Measurements from ENCODE around the gene RNF144B. TPM values are rescaled to one million over a fixed set of nuclear protein-coding genes. Genes with fewer than 3 reads are reported as not detected.

The RNF144B gene
- total and polyA plus RNA-seq, 2 of the 13 experiments (the other 11 are each of a cell fraction or from before 2014, with no cell fraction given): 1.8 to 4.3 TPM

DNA sequence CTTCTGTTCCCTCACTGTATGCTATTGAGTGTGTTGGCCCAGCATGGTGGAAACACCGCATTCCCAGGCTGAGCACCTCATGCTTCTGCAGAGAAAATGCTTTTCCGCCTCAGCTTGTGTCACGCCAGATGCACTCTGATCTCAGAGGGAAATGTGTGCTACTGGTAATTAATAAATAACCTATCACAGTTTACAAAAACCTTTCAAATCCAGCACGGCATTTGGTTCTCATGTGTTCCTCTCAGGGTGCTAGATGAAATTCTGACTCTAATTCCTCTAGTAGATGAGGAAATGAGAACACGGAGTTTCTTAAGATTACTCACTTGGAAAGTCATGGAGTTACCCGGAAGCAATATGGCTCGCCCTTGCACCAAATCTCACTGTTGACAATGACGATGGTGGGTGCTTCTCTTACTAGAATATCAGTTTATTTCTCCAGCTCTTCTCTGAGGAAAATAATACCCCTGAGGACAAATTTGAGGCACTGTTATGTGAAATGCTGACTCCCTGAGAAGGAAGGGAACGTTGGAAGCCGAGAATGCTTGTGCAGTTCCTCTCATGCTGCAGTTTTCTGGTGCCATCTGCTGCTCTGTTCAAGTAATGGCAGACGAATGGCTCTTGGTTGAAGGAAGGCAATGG, 116.6 kb downstream of the RNF144B start (continued):
- TF ChIP-seq, protein P1, sequence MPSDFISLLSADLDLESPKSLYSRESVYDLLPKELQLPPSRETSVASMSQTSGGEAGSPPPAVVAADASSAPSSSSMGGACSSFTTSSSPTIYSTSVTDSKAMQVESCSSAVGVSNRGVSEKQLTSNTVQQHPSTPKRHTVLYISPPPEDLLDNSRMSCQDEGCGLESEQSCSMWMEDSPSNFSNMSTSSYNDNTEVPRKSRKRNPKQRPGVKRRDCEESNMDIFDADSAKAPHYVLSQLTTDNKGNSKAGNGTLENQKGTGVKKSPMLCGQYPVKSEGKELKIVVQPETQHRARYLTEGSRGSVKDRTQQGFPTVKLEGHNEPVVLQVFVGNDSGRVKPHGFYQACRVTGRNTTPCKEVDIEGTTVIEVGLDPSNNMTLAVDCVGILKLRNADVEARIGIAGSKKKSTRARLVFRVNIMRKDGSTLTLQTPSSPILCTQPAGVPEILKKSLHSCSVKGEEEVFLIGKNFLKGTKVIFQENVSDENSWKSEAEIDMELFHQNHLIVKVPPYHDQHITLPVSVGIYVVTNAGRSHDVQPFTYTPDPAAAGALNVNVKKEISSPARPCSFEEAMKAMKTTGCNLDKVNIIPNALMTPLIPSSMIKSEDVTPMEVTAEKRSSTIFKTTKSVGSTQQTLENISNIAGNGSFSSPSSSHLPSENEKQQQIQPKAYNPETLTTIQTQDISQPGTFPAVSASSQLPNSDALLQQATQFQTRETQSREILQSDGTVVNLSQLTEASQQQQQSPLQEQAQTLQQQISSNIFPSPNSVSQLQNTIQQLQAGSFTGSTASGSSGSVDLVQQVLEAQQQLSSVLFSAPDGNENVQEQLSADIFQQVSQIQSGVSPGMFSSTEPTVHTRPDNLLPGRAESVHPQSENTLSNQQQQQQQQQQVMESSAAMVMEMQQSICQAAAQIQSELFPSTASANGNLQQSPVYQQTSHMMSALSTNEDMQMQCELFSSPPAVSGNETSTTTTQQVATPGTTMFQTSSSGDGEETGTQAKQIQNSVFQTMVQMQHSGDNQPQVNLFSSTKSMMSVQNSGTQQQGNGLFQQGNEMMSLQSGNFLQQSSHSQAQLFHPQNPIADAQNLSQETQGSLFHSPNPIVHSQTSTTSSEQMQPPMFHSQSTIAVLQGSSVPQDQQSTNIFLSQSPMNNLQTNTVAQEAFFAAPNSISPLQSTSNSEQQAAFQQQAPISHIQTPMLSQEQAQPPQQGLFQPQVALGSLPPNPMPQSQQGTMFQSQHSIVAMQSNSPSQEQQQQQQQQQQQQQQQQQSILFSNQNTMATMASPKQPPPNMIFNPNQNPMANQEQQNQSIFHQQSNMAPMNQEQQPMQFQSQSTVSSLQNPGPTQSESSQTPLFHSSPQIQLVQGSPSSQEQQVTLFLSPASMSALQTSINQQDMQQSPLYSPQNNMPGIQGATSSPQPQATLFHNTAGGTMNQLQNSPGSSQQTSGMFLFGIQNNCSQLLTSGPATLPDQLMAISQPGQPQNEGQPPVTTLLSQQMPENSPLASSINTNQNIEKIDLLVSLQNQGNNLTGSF (CRISPR knock-in tag; IDR thresholded peaks at IDR 0.05): no peak
- TF ChIP-seq ZNF639 (CRISPR knock-in tag; conservative IDR thresholded peaks at IDR 0.05) (no peak), ZMYM4 (CRISPR knock-in tag; IDR thresholded peaks at IDR 0.05) (peak; percentile 52), ZNF83 (CRISPR knock-in tag; IDR thresholded peaks at IDR 0.05; ENCODE audit: borderline replicate concordance) (no peak), DPF2 (CRISPR knock-in tag; IDR thresholded peaks at IDR 0.05; ENCODE audit: borderline replicate concordance, low read depth) (no peak), ZBTB42 (CRISPR knock-in tag; IDR thresholded peaks at IDR 0.05) (no peak), AGO2 (optimal IDR thresholded peaks at IDR 0.05; ENCODE audit: low read depth, low read length) (no peak), ZNF318 (CRISPR knock-in tag; IDR thresholded peaks at IDR 0.05) (no peak), ZNF607 (CRISPR knock-in tag; IDR thresholded peaks at IDR 0.05; ENCODE audit: borderline replicate concordance) (no peak), ATAD3A (CRISPR knock-in tag; IDR thresholded peaks at IDR 0.05) (no peak), HIVEP1 (CRISPR knock-in tag; IDR thresholded peaks at IDR 0.05) (no peak), FLYWCH1 (CRISPR knock-in tag; IDR thresholded peaks at IDR 0.05) (no peak)
- TF ChIP-seq, protein P2, sequence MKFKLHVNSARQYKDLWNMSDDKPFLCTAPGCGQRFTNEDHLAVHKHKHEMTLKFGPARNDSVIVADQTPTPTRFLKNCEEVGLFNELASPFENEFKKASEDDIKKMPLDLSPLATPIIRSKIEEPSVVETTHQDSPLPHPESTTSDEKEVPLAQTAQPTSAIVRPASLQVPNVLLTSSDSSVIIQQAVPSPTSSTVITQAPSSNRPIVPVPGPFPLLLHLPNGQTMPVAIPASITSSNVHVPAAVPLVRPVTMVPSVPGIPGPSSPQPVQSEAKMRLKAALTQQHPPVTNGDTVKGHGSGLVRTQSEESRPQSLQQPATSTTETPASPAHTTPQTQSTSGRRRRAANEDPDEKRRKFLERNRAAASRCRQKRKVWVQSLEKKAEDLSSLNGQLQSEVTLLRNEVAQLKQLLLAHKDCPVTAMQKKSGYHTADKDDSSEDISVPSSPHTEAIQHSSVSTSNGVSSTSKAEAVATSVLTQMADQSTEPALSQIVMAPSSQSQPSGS (CRISPR knock-in tag; IDR thresholded peaks at IDR 0.05): 0 out of 2 replicates have a peak, but pooled peaks have one; percentile 19
